Pancreas (tissue), 10 donors: Measurements from ENCODE around the gene ETF1. TPM values are rescaled to one million over a fixed set of nuclear protein-coding genes. Genes with fewer than 3 reads are reported as not detected.

Experiments
- ATAC-seq, 4 donors: fragments of 200-7000 bp; cut with Tn5 transposase; one replicate each; pipeline versions ENCODE4 v1.8.0 to v1.9.1; 2020; ENCODE audit warnings: mild to moderate bottlenecking in 4 of 4, moderate library complexity in 4 of 4
- DNase-seq, 6 donors: peaks; one replicate each; pipeline ENCODE4 v3.0.0-alpha.2; 2020
- FAIRE-seq: peaks from 2 replicates; lab custom pipeline; 2012; peaks lifted over from hg19 to GRCh38; lab: Jason Lieb, UNC
- H3K27ac ChIP-seq, 4 donors: fragments of 200-600 bp; sonication (generic); 1 replicate in 3 of 4; 2 replicates in 1 of 4; pipeline versions ENCODE4 v1.5.0 to v1.8.0; 2020
- H3K27me3 ChIP-seq, 4 donors: fragments of 200-600 bp; one replicate each; pipeline ENCODE4 v1.8.0; 2021
- H3K36me3 ChIP-seq, 3 donors: fragments of 200-600 bp; sonication (generic) in 1 of 3; one replicate each; pipeline versions ENCODE4 v1.5.0 to v1.8.0; 2020 to 2021
- H3K4me1 ChIP-seq, 3 donors: fragments of 200-600 bp; one replicate each; pipeline ENCODE4 v1.8.0; 2021
- H3K4me3 ChIP-seq, 4 donors: fragments of 200-600 bp; sonication (generic) in 2 of 4; one replicate each; pipeline versions ENCODE4 v1.5.0 to v1.8.0; 2020 to 2021
- H3K9me3 ChIP-seq, 4 donors: fragments of 200-600 bp; one replicate each; pipeline ENCODE4 v1.8.0; 2021
- WGBS, 2 donors: extraction: QIAGEN DNeasy Blood & Tissue Kit; methylation state at CpG; one replicate each; pipeline ENCODE4 v1.1.7; 2013; 5-methylcytosine and 5-hydroxymethylcytosine counted together
- intact Hi-C, 3 donors: fragments of 100-400 bp; cut with DNase I; formaldehyde crosslinking; loops; one replicate each; pipeline versions ENCODE4 v1.11.1 to v1.14.2; 2022
- polyA plus RNA-seq, 2 donors: library from polyadenylated mRNA; stranded (reverse); fragments of 200-250 nt; gene quantifications; one replicate each; pipeline ENCODE4 v1.2.3, GENCODE V29; 2013
- total RNA-seq, 6 donors: library from RNA; stranded (reverse); fragmentation: NEBNext Ultra II Directional in 4 of 6; extraction: Animal tissue kit (Norgen Biotek cat#: 25700) in 4 of 6; gene quantifications; one replicate each; pipeline versions ENCODE4 v1.2.1 to v1.2.4, GENCODE V29; 2021 to 2023
- TF ChIP-seq, protein P1 (sequence below), 4 donors: fragments of 200-600 bp; sonication (generic) in 3 of 4; IDR thresholded peaks; one replicate each; pipeline versions ENCODE4 v1.5.0 to v1.8.0; 2021; ENCODE audit warnings: antibody characterized with exemption in 4 of 4
- donor health status: healthy with polysubstance abuse.
- donor health status: DM: no; HTN: no; CAD: no; lungs with moderate emphysema.
- donor health status: DM: no; HTN: no; CAD: no.
- donor health status: control.
- donor health status: control.
- donor health status: Bipolar disorder and iron deficiency.
- donor health status: DM: yes; HTN: yes; CAD: no.
- donor health status: DM: no; HTN: no; CAD: no.
- donor health status: DM: no; HTN: no; CAD: no.
- donor health status: DM: yes; HTN: yes; CAD: no.

Gene ETF1
- total and polyA plus RNA-seq, 8 donors: 14.7 to 54.0 (median 33.8) TPM

GRCh38 chr5:138559937-138560336, 16.9 kb upstream of the ETF1 start:
- no peak overlapping the region for H3K4me3 ChIP-seq
- no peak overlapping the region for H3K27ac ChIP-seq

DNA sequence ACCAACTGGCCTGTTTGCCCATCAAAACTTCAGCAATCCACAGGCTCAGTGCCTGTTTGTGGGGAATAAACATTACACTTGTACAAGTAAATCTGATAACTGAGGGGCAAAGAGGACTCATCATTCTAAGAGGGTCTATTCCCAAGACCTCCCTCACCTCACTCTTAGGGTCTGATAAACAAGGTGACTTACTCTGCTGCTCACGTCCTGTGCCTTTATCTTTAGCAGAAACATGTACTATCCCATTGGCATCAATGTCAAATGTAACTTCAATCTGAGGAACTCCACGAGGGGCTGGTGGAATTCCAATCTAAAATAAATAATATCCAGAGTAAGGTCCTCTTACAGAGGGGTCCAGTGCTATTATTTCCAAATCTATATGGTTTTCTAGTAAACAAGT, 14.6 kb upstream of the ETF1 start:
- no peaks in the 10 kb centered on the region for H3K9me3 ChIP-seq
- no peaks in the 10 kb centered on the region for H3K4me1 ChIP-seq
- ATAC-seq: no peak
- 66 to 70% methylated on average over 2 of the region's 2 CpGs for WGBS, 2 donors
- H3K36me3 ChIP-seq: peaks cover 4 to 77% (median 31%) of the 10 kb centered on the region in 3 donors
- no peak for DNase-seq
- intact Hi-C loops: loop anchor here in 1 of 3 donors (10.0 kb wide), 1 partner anchor 103 kb away; no protein-coding TSS in a partner anchor
- no peak for FAIRE-seq
- TF ChIP-seq, protein P1, sequence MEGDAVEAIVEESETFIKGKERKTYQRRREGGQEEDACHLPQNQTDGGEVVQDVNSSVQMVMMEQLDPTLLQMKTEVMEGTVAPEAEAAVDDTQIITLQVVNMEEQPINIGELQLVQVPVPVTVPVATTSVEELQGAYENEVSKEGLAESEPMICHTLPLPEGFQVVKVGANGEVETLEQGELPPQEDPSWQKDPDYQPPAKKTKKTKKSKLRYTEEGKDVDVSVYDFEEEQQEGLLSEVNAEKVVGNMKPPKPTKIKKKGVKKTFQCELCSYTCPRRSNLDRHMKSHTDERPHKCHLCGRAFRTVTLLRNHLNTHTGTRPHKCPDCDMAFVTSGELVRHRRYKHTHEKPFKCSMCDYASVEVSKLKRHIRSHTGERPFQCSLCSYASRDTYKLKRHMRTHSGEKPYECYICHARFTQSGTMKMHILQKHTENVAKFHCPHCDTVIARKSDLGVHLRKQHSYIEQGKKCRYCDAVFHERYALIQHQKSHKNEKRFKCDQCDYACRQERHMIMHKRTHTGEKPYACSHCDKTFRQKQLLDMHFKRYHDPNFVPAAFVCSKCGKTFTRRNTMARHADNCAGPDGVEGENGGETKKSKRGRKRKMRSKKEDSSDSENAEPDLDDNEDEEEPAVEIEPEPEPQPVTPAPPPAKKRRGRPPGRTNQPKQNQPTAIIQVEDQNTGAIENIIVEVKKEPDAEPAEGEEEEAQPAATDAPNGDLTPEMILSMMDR (IDR thresholded peaks at IDR 0.05): no peak
- no peak overlapping the region for H3K4me3 ChIP-seq
- no peak overlapping the region for H3K27ac ChIP-seq
- no peaks in the 10 kb centered on the region for H3K27me3 ChIP-seq

More at GRCh38 chr5:138559937-138560336, 16.9 kb upstream of the ETF1 start:
- no peak for FAIRE-seq
- H3K27me3 ChIP-seq: no peaks in the 10 kb centered on the region
- WGBS, 2 donors: 71% methylated on average over 7 of the region's 7 CpGs
- intact Hi-C loops: loop anchor here in 1 of 3 donors (10.0 kb wide), 1 partner anchor 105 kb away; no protein-coding TSS in a partner anchor
- no peak for DNase-seq
- no peaks in the 10 kb centered on the region for H3K4me1 ChIP-seq
- peak in 1 of 4 donors; percentile 38 for ATAC-seq
- H3K36me3 ChIP-seq: peaks cover 4 to 83% (median 31%) of the 10 kb centered on the region in 3 donors
- TF ChIP-seq, protein P1 (IDR thresholded peaks at IDR 0.05): no peak
- no peaks in the 10 kb centered on the region for H3K9me3 ChIP-seq

DNA sequence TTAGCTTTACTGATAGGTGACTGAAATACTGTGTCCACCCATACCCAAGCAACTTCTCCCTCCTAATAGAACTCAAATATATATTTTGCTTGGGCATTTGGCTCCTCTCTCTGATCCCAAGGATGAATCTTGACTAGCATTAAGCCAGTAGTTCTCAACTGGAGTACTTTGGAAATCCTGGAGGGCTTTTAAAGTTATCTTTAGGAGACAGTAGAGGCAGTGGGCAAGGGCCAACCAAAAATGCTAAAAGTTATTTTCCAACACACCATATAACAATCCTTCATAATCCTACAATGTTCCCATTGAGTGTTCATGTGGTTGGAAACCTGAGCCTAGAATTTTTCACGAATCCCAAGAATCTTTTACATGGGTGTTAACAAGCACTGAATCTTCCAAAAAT, 11.1 kb upstream of the ETF1 start:
- Histone ChIP-seq H3K36me3 (peaks cover 4 to 47% (median 24%) of the 10 kb centered on the region in 3 donors), H3K9me3 (no peaks in the 10 kb centered on the region), H3K27ac (no peak overlapping the region), H3K4me1 (no peaks in the 10 kb centered on the region), H3K4me3 (no peak overlapping the region), H3K27me3 (no peaks in the 10 kb centered on the region)
- no peak for DNase-seq
- TF ChIP-seq, protein P1 (IDR thresholded peaks at IDR 0.05): no peak
- no peak for FAIRE-seq
- ATAC-seq: peak in 1 of 4 donors; percentile 4
- intact Hi-C loops: loop anchor here in 1 of 3 donors (10.0 kb wide), 1 partner anchor 99 kb away; no protein-coding TSS in a partner anchor
- 74 to 78% methylated on average over 1 of the region's 1 CpG for whole genome bisulfite sequencing, 2 donors

DNA sequence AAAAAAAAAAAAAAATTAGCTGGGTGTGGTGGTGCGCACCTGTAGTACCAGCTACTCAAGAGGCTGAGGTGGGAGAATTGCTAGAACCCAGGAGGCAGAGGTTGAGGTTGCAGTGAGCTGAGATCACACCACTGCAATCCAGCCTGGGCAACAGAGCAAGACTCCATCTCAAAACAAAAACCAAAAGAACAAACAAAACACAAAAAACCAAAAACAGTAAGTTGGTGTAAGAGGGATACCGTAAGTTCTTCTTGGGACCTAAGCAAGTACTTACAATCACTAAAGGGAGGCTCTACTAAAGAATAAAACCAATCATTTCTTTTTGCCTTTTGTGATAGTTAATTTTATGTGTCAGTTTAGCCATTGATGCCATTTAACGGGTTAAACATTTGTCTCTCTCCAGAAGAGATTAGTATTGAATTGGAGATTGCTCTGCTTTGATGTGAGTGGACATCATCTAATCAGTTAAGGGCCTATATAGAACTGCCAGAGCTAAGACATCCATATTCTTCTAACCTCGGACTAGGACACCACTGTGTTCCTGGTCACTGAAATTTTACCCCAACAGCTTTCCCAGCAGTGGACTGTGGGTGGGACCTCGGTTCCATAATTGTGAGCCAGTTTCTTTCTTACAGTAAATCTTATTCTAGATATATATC, 10.5 kb upstream of the ETF1 start:
- Histone ChIP-seq H3K9me3 (no peaks in the 10 kb centered on the region), H3K27ac (no peak overlapping the region), H3K36me3 (peaks cover 4 to 43% (median 24%) of the 10 kb centered on the region in 3 donors), H3K4me3 (no peak overlapping the region), H3K4me1 (no peaks in the 10 kb centered on the region), H3K27me3 (no peaks in the 10 kb centered on the region)
- ATAC-seq (peak in 1 of 4 donors; percentile 18), FAIRE-seq (no peak), DNase-seq (no peak)
- WGBS, 2 donors: 80 to 84% methylated on average over 5 of the region's 5 CpGs
- TF ChIP-seq, protein P1 (IDR thresholded peaks at IDR 0.05): no peak
- intact Hi-C loops: loop anchor here in 1 of 3 donors (10.0 kb wide), 1 partner anchor 99 kb away; no protein-coding TSS in a partner anchor

DNA sequence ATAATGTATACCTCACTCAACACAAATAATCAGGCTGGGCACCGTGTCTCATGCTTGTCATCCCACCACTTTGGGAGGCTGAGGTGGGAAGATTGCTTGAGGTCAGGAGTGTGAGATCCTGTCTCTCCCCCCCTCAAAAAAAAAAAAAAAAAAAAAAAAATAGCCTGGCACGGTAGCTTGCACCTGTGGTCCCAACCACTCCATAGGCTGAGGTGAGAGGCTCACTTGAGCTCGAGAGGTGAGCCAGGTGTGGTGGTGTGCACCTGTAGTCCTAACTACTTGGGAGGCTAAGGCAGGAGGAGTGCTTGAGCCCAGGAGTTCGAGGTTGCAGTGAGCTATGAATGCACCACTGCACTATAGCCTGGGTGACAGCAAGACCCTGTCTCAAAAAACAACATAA, 9.6 kb upstream of the ETF1 start:
- Histone ChIP-seq H3K4me3 (no peak overlapping the region), H3K9me3 (no peaks in the 10 kb centered on the region), H3K4me1 (no peaks in the 10 kb centered on the region), H3K36me3 (peaks cover 0 to 34% (median 21%) of the 10 kb centered on the region in 3 donors), H3K27me3 (no peaks in the 10 kb centered on the region), H3K27ac (no peak overlapping the region)
- intact Hi-C loops: loop anchor here in 1 of 3 donors (10.0 kb wide), 1 partner anchor 98 kb away; no protein-coding TSS in a partner anchor
- TF ChIP-seq, protein P1 (IDR thresholded peaks at IDR 0.05): no peak
- 79 to 91% methylated on average over 4 of the region's 4 CpGs for WGBS, 2 donors
- ATAC-seq: no peak
- no peak for DNase-seq
- no peak for FAIRE-seq
